Measurements from ENCODE around the gene USP17L21. TPM values are rescaled to one million over a fixed set of nuclear protein-coding genes. Genes with fewer than 3 reads are reported as not detected.
"Not testable (repeated sequence)": the region's sequence is repeated elsewhere in the genome, so short reads cannot be mapped to it uniquely, and the experiment has no call there.

The USP17L21 gene, protein sequence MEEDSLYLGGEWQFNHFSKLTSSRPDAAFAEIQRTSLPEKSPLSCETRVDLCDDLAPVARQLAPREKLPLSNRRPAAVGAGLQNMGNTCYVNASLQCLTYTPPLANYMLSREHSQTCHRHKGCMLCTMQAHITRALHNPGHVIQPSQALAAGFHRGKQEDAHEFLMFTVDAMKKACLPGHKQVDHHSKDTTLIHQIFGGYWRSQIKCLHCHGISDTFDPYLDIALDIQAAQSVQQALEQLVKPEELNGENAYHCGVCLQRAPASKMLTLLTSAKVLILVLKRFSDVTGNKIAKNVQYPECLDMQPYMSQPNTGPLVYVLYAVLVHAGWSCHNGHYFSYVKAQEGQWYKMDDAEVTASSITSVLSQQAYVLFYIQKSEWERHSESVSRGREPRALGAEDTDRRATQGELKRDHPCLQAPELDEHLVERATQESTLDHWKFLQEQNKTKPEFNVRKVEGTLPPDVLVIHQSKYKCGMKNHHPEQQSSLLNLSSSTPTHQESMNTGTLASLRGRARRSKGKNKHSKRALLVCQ
- total RNA-seq, result not detected

DNA sequence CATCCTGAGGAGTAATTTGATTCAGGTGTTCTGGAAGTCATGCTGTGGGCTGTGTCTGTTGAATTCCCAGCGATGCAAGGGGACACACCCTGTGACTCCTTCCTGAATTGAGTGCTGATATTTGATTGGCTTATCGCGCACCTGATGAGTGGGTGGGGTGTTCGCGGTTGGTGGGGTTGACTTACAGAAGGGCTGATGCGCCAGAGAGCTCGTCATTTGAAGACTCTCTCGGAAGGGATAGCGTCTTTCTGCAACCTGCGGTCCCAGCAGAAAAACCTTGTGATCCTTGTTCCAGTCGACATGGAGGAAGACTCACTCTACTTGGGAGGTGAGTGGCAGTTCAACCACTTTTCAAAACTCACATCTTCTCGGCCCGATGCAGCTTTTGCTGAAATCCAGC is at the start of gene USP17L21:
USP17L21 (plus strand) TSS at position 301 of the 400 bp plus-strand sequence; CDS start at position 301, 0 bp downstream.
- H3K4me3 ChIP-seq; H3K27ac ChIP-seq; H3K27me3 ChIP-seq; DNase-seq (ENCODE audit: low spot score in 2 of 2); H3K36me3 ChIP-seq; H3K9me3 ChIP-seq; H3K4me1 ChIP-seq: not testable (repeated sequence)
- no CpG with 5 or more reads among the region's 13 CpGs for WGBS, 2 donors

GRCh38 chr4:9214701-9215100 is 48.0 kb upstream of the USP17L21 start:
- not testable (repeated sequence) for H3K27me3 ChIP-seq; H3K4me3 ChIP-seq; DNase-seq (ENCODE audit: low spot score in 2 of 2); H3K27ac ChIP-seq; H3K9me3 ChIP-seq; H3K4me1 ChIP-seq; H3K36me3 ChIP-seq
- WGBS, 2 donors, result 78 to 80% methylated on average over 9 to 12 of the region's 14 CpGs

GRCh38 chr4:9215105-9215504 is 47.6 kb upstream of the USP17L21 start, which contains the start of gene USP17L11:
USP17L11 (plus strand) TSS chr4:9215405; CDS start chr4:9215405, 0 bp downstream.
- H3K36me3 ChIP-seq; DNase-seq (ENCODE audit: low spot score in 2 of 2): not testable (repeated sequence)
- WGBS, 2 donors, result no CpG with 5 or more reads among the region's 14 CpGs

GRCh38 chr4:9219852-9220251 is 42.8 kb upstream of the USP17L21 start, which contains the start of gene USP17L12:
USP17L12 (plus strand) TSS chr4:9220152; CDS start chr4:9220152, 0 bp downstream.
- WGBS, 2 donors, result no CpG with 5 or more reads among the region's 13 CpGs
- not testable (repeated sequence) for H3K36me3 ChIP-seq, H3K4me3 ChIP-seq

More at GRCh38 chr4:9215105-9215504, 47.6 kb upstream of the USP17L21 start, which contains the start of gene USP17L11:
- not testable (repeated sequence) for H3K27ac ChIP-seq, H3K27me3 ChIP-seq, H3K9me3 ChIP-seq, H3K4me3 ChIP-seq, H3K4me1 ChIP-seq

DNA sequence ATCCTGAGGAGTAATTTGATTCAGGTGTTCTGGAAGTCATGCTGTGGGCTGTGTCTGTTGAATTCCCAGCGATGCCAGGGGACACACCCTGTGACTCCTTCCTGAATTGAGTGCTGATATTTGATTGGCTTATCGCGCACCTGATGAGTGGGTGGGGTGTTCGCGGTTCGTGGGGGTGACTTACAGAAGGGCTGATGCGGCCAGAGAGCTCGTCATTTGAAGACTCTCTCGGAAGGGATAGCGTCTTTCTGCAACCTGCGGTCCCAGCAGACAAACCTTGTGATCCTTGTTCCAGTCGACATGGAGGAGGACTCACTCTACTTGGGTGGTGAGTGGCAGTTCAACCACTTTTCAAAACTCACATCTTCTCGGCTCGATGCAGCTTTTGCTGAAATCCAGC is 38.1 kb upstream of the USP17L21 start, which contains the start of gene USP17L13:
USP17L13 (plus strand) TSS at position 301 of the 400 bp plus-strand sequence; CDS start at position 301, 0 bp downstream.
- not testable (repeated sequence) for H3K36me3 ChIP-seq; DNase-seq (ENCODE audit: low spot score in 2 of 2); H3K27ac ChIP-seq; H3K9me3 ChIP-seq; H3K4me1 ChIP-seq; H3K27me3 ChIP-seq; H3K4me3 ChIP-seq
- WGBS, 2 donors, result no CpG with 5 or more reads among the region's 14 CpGs

More at GRCh38 chr4:9219852-9220251, 42.8 kb upstream of the USP17L21 start, which contains the start of gene USP17L12:
- H3K9me3 ChIP-seq; DNase-seq (ENCODE audit: low spot score in 2 of 2); H3K4me1 ChIP-seq; H3K27ac ChIP-seq; H3K27me3 ChIP-seq: not testable (repeated sequence)

DNA sequence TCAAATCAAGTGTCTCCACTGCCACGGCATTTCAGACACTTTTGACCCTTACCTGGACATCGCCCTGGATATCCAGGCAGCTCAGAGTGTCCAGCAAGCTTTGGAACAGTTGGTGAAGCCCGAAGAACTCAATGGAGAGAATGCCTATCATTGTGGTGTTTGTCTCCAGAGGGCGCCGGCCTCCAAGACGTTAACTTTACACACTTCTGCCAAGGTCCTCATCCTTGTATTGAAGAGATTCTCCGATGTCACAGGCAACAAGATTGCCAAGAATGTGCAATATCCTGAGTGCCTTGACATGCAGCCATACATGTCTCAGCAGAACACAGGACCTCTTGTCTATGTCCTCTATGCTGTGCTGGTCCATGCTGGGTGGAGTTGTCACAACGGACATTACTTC is 32.4 kb upstream of the USP17L21 start:
- not testable (repeated sequence) for H3K27me3 ChIP-seq; DNase-seq (ENCODE audit: low spot score in 2 of 2); H3K4me3 ChIP-seq; H3K36me3 ChIP-seq; H3K4me1 ChIP-seq; H3K9me3 ChIP-seq; H3K27ac ChIP-seq
- WGBS, 2 donors, result 84% methylated on average over 5 of the region's 8 CpGs; no CpG with 5 or more reads in 1 of the 2 donors

DNA sequence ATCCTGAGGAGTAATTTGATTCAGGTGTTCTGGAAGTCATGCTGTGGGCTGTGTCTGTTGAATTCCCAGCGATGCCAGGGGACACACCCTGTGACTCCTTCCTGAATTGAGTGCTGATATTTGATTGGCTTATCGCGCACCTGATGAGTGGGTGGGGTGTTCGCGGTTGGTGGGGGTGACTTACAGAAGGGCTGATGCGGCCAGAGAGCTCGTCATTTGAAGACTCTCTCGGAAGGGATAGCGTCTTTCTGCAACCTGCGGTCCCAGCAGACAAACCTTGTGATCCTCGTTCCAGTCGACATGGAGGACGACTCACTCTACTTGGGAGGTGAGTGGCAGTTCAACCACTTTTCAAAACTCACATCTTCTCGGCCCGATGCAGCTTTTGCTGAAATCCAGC is 28.6 kb upstream of the USP17L21 start, which contains the start of gene USP17L15:
USP17L15 (plus strand) TSS at position 301 of the 400 bp plus-strand sequence; CDS start at position 301, 0 bp downstream.
- not testable (repeated sequence) for H3K27ac ChIP-seq; H3K27me3 ChIP-seq; H3K9me3 ChIP-seq; DNase-seq (ENCODE audit: low spot score in 2 of 2); H3K4me3 ChIP-seq; H3K4me1 ChIP-seq; H3K36me3 ChIP-seq
- no CpG with 5 or more reads among the region's 15 CpGs for whole genome bisulfite sequencing, 2 donors

DNA sequence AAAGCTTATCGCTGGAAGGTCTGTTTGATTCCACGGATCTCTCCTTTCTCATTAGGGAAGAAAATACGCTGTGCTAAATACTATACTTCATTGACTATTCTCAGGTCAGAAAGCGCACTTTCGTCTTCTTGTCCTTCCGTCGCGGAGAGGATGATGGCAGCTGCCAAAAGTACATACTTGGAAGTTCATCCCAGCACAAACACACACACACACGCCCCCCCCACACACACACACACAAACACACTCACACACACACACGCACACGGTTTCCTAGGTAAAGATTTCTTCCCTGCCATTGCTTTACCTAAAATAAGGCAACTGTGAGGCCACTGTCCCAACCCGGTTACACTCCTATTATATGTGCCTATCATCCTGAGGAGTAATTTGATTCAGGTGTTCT is 24.2 kb upstream of the USP17L21 start:
- not testable (repeated sequence) for H3K9me3 ChIP-seq, H3K4me3 ChIP-seq, H3K36me3 ChIP-seq, H3K4me1 ChIP-seq, H3K27ac ChIP-seq, H3K27me3 ChIP-seq
- peak; percentile 3 to 16 for DNase-seq (ENCODE audit: low spot score in 2 of 2)
- WGBS, 2 donors, result no CpG with 5 or more reads among the region's 12 CpGs

GRCh38 chr4:9243579-9243978 is 19.1 kb upstream of the USP17L21 start, which contains the start of gene USP17L17:
USP17L17 (plus strand) TSS chr4:9243879; CDS start chr4:9243879, 0 bp downstream.
- DNase-seq (ENCODE audit: low spot score in 2 of 2); H3K4me1 ChIP-seq; H3K4me3 ChIP-seq; H3K27ac ChIP-seq; H3K36me3 ChIP-seq; H3K27me3 ChIP-seq; H3K9me3 ChIP-seq: not testable (repeated sequence)
- 90 to 93% methylated on average over 10 to 13 of the region's 14 CpGs for WGBS, 2 donors

GRCh38 chr4:9247953-9248680 is 14.6 kb upstream of the USP17L21 start, which contains the start of gene USP17L18:
USP17L18 (plus strand) TSS chr4:9248630; CDS start chr4:9248630, 0 bp downstream.
- H3K4me1 ChIP-seq, H3K27ac ChIP-seq, H3K4me3 ChIP-seq, H3K36me3 ChIP-seq, H3K9me3 ChIP-seq, H3K27me3 ChIP-seq: not testable (repeated sequence)
- 90 to 92% methylated on average over 12 to 18 of the region's 26 CpGs for WGBS, 2 donors
- DNase-seq (ENCODE audit: low spot score in 2 of 2), result peak; percentile 4 to 42

GRCh38 chr4:9253078-9253477 is 9.6 kb upstream of the USP17L21 start, which contains the start of gene USP17L19:
USP17L19 (plus strand) TSS chr4:9253378; CDS start chr4:9253378, 0 bp downstream.
- WGBS, 2 donors, result no CpG with 5 or more reads among the region's 13 CpGs
- DNase-seq (ENCODE audit: low spot score in 2 of 2), result not testable (repeated sequence)

GRCh38 chr4:9257824-9258223 is 4.8 kb upstream of the USP17L21 start, which contains the start of gene USP17L20:
USP17L20 (plus strand) TSS chr4:9258124; CDS start chr4:9258124, 0 bp downstream.
- H3K9me3 ChIP-seq; H3K4me1 ChIP-seq; H3K36me3 ChIP-seq; H3K27me3 ChIP-seq; H3K27ac ChIP-seq; H3K4me3 ChIP-seq; DNase-seq (ENCODE audit: low spot score in 2 of 2): not testable (repeated sequence)
- WGBS, 2 donors, result no CpG with 5 or more reads among the region's 15 CpGs

More at GRCh38 chr4:9253078-9253477, 9.6 kb upstream of the USP17L21 start, which contains the start of gene USP17L19:
- H3K36me3 ChIP-seq, H3K27me3 ChIP-seq, H3K27ac ChIP-seq, H3K4me1 ChIP-seq, H3K4me3 ChIP-seq, H3K9me3 ChIP-seq: not testable (repeated sequence)

DNA sequence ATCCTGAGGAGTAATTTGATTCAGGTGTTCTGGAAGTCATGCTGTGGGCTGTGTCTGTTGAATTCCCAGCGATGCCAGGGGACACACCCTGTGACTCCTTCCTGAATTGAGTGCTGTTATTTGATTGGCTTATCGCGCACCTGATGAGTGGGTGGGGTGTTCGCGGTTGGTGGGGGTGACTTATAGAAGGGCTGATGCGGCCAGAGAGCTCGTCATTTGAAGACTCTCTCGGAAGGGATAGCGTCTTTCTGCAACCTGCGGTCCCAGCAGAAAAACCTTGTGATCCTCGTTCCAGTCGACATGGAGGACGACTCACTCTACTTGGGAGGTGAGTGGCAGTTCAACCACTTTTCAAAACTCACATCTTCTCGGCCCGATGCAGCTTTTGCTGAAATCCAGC is 4.6 kb downstream of the USP17L21 start, which contains the start of gene USP17L22:
USP17L22 (plus strand) TSS at position 301 of the 400 bp plus-strand sequence; CDS start at position 301, 0 bp downstream.
- H3K4me1 ChIP-seq; H3K9me3 ChIP-seq; H3K27ac ChIP-seq; H3K4me3 ChIP-seq; H3K27me3 ChIP-seq; H3K36me3 ChIP-seq; DNase-seq (ENCODE audit: low spot score in 2 of 2): not testable (repeated sequence)
- no CpG with 5 or more reads among the region's 15 CpGs for WGBS, 2 donors
